Body of pancreas (tissue), 4 donors: ENCODE data around the gene FRMD5. TPM values are rescaled to one million over a fixed set of nuclear protein-coding genes. Genes with fewer than 3 reads are reported as not detected.

Experiments used
- ATAC-seq: fragments of 150-250 bp; one replicate; pipeline ENCODE4 v1.9.1; 2016
- DNase-seq, 4 donors: peaks; one replicate each; pipeline ENCODE4 v3.0.0-alpha.2; 2019
- H3K27ac ChIP-seq, 4 donors: fragments of 200-600 bp; sonication (generic); 1 replicate in 3 of 4; 2 replicates in 1 of 4; pipeline versions ENCODE4 v1.5.1 to v1.6.1; 2016 to 2019; ENCODE audit warnings: mild to moderate bottlenecking in 1 of 4, mixed read lengths in 1 of 4, moderate library complexity in 1 of 4
- H3K27me3 ChIP-seq, 2 donors: fragments of 200-600 bp; sonication (generic); one replicate each; pipeline ENCODE4 v1.6.0; 2016; ENCODE audit warnings: mild to moderate bottlenecking in 1 of 2
- H3K36me3 ChIP-seq, 2 donors: fragments of 200-600 bp; sonication (generic); replicated peaks in 1 of 2; 2 replicates each; pipeline ENCODE4 v1.5.1; 2016; ENCODE audit warnings: low read depth in 2 of 2; ENCODE audit not compliant: insufficient read depth in 1 of 2
- H3K4me1 ChIP-seq: fragments of 200-600 bp; sonication (generic); one replicate; pipeline ENCODE4 v1.6.0; 2016
- H3K4me3 ChIP-seq, 2 donors: fragments of 200-600 bp; sonication (generic); 1 replicate in 1 of 2; 2 replicates in 1 of 2; pipeline ENCODE4 v1.5.1; 2016 to 2019
- H3K9me3 ChIP-seq, 3 donors: fragments of 200-600 bp; sonication (generic); 1 replicate in 2 of 3; 2 replicates in 1 of 3; pipeline ENCODE4 v1.5.1; 2016
- POLR2A ChIP-seq, 3 donors: fragments of 450-650 bp; IDR thresholded peaks; one replicate each; pipeline ENCODE4 v1.6.1; 2016; ENCODE audit warnings: antibody characterized with exemption in 3 of 3, mild to moderate bottlenecking in 2 of 3
- WGBS, 2 donors: methylation state at CpG; one replicate each; pipeline ENCODE4 v1.1.5; 2017; 5-methylcytosine and 5-hydroxymethylcytosine counted together
- intact Hi-C: fragments of 100-400 bp; cut with DNase I; formaldehyde crosslinking; loops from one replicate; pipeline ENCODE4 v1.15.1; 2023
- total RNA-seq, 2 donors: library from RNA; depleted of rRNA; stranded (reverse); fragments of >200 nt; gene quantifications; one replicate each; pipeline ENCODE4 v1.1.0, GENCODE V29; 2016
- TF ChIP-seq, protein P1 (sequence below), 7 experiments: fragments of 450-650 bp in 4 of 7; fragments of 200-600 bp in 3 of 7; sonication (generic) in 3 of 7; IDR thresholded peaks; one replicate each; pipeline ENCODE4 v1.5.1; 2016 to 2019; ENCODE audit warnings: antibody characterized with exemption in 7 of 7

The FRMD5 gene
- total RNA-seq, 2 donors from 2014 or later, result 1.3 TPM; not detected in 1

- WGBS, 2 donors, result 73 to 77% methylated on average over 3 of the region's 3 CpGs
- no peak for ATAC-seq
Measured at GRCh38 chr15:44136991-44137477, 58.0 kb downstream of the FRMD5 start.

DNA sequence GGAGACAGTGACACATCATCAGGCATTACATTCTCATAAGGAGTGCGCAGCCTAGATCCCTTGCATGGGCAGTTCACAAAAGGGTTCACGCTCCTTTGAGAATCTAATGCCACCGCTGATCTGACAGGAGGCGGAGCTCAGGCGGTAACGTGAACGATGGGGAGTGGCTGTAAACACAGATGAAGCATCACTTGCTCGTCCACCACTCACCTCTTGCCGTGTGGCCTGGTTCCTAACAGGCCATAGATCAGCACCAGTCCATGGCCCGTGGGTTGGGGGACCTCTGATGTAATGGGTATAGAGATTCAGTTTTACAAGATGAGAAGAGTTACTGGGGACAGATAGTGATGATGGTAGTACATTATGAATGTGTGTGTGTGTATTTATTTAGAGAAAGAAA is 63.0 kb downstream of the FRMD5 start:
- TF ChIP-seq, protein P1, sequence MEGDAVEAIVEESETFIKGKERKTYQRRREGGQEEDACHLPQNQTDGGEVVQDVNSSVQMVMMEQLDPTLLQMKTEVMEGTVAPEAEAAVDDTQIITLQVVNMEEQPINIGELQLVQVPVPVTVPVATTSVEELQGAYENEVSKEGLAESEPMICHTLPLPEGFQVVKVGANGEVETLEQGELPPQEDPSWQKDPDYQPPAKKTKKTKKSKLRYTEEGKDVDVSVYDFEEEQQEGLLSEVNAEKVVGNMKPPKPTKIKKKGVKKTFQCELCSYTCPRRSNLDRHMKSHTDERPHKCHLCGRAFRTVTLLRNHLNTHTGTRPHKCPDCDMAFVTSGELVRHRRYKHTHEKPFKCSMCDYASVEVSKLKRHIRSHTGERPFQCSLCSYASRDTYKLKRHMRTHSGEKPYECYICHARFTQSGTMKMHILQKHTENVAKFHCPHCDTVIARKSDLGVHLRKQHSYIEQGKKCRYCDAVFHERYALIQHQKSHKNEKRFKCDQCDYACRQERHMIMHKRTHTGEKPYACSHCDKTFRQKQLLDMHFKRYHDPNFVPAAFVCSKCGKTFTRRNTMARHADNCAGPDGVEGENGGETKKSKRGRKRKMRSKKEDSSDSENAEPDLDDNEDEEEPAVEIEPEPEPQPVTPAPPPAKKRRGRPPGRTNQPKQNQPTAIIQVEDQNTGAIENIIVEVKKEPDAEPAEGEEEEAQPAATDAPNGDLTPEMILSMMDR (IDR thresholded peaks at IDR 0.05), result no peak
- TF ChIP-seq POLR2A (IDR thresholded peaks at IDR 0.05), result no peak
- H3K27ac ChIP-seq, result no peak overlapping the region
- 86 to 94% methylated on average over 10 of the region's 10 CpGs for WGBS, 2 donors
- H3K4me3 ChIP-seq, result no peak overlapping the region
- ATAC-seq (no peak), DNase-seq (no peak)
- H3K27me3 ChIP-seq, result no peaks in the 10 kb centered on the region
- intact Hi-C loops, result no loop called here
- H3K36me3 ChIP-seq, result no peaks in the 10 kb centered on the region
- no peaks in the 10 kb centered on the region for H3K4me1 ChIP-seq
- no peaks in the 10 kb centered on the region for H3K9me3 ChIP-seq

More at GRCh38 chr15:44136991-44137477, 58.0 kb downstream of the FRMD5 start:
- Histone ChIP-seq H3K9me3 (no peaks in the 10 kb centered on the region), H3K4me3 (no peak overlapping the region), H3K4me1 (no peaks in the 10 kb centered on the region), H3K36me3 (no peaks in the 10 kb centered on the region), H3K27me3 (no peaks in the 10 kb centered on the region), H3K27ac (no peak overlapping the region)
- DNase-seq, result no peak
- no peak for TF ChIP-seq POLR2A (IDR thresholded peaks at IDR 0.05)
- TF ChIP-seq, protein P1 (IDR thresholded peaks at IDR 0.05), result no peak
- intact Hi-C loops, result no loop called here

GRCh38 chr15:44130778-44131177 is 64.3 kb downstream of the FRMD5 start:
- intact Hi-C loops, result no loop called here
- H3K27me3 ChIP-seq, result no peaks in the 10 kb centered on the region

DNA sequence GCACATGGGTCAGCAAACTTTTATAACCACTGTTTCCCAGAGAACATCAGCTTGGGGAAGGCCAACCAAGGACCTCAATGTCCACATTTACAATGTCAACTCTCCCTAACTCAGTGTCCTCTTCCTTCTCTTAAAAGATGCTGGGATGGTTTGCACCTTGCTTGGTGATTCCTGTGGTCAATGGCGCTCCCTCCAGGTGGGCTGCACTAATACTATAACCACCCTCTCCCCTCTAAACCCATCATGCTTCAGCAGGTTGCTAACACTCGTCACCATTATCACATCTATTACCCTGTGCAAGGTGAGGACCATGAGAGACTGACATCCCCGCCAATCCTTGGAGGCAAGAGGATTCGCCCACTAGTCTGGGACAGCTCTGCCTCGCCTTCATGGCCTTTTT is 65.2 kb downstream of the FRMD5 start:
- no peak overlapping the region for H3K4me3 ChIP-seq
- TF ChIP-seq, protein P1 (IDR thresholded peaks at IDR 0.05), result no peak
- TF ChIP-seq POLR2A (IDR thresholded peaks at IDR 0.05), result no peak
- WGBS, 2 donors, result 69 to 70% methylated on average over 5 of the region's 5 CpGs
- DNase-seq (no peak), ATAC-seq (no peak)
- no peak overlapping the region for H3K27ac ChIP-seq
- no peaks in the 10 kb centered on the region for H3K9me3 ChIP-seq
- H3K4me1 ChIP-seq, result no peaks in the 10 kb centered on the region
- H3K36me3 ChIP-seq, result no peaks in the 10 kb centered on the region
- intact Hi-C loops, result no loop called here
- H3K27me3 ChIP-seq, result no peaks in the 10 kb centered on the region

More at GRCh38 chr15:44130778-44131177, 64.3 kb downstream of the FRMD5 start:
- Histone ChIP-seq H3K4me3 (no peak overlapping the region), H3K27ac (no peak overlapping the region), H3K36me3 (no peaks in the 10 kb centered on the region), H3K4me1 (no peaks in the 10 kb centered on the region), H3K9me3 (no peaks in the 10 kb centered on the region)
- DNase-seq (no peak), ATAC-seq (no peak)
- no peak for TF ChIP-seq POLR2A (IDR thresholded peaks at IDR 0.05)
- TF ChIP-seq, protein P1 (IDR thresholded peaks at IDR 0.05), result no peak

GRCh38 chr15:44128443-44128842 is 66.6 kb downstream of the FRMD5 start:
- no peaks in the 10 kb centered on the region for H3K4me1 ChIP-seq
- H3K27ac ChIP-seq, result no peak overlapping the region
- no peaks in the 10 kb centered on the region for H3K27me3 ChIP-seq
- no peak for ATAC-seq
- DNase-seq, result no peak
- TF ChIP-seq, protein P1 (IDR thresholded peaks at IDR 0.05), result no peak
- TF ChIP-seq POLR2A (IDR thresholded peaks at IDR 0.05), result no peak
- no peaks in the 10 kb centered on the region for H3K9me3 ChIP-seq
- H3K4me3 ChIP-seq, result no peak overlapping the region
- intact Hi-C loops, result no loop called here
- no peaks in the 10 kb centered on the region for H3K36me3 ChIP-seq
